ENCODE results near the gene TAGLN.

The TAGLN gene

DNA sequence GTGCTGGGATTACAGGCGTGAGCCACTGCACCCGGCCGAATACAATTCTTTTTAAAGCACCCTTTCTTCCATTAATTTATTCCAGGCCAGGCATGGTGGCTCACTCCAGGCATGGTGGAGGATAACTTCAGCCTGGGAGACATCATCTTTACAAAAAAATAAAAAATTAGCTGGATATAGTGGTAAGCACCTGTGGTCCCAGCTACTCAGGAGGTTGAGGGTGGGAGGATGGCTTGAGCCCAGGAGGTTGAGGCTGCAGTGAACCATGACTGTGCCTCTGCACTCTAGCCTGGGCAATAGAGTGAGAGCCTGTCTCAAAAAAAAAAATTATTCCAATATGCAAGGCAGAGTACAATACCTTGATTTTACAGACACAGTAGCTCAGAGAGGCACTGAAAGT is 11.4 kb downstream of the TAGLN start:
- DNase-seq (ENCODE audit: insufficient read length, low spot score) (no peak), FAIRE-seq (no peak)

GRCh38 chr11:117212697-117213355 is 13.7 kb downstream of the TAGLN start:
- FAIRE-seq (no peak), DNase-seq (ENCODE audit: insufficient read length, low spot score) (no peak)

DNA sequence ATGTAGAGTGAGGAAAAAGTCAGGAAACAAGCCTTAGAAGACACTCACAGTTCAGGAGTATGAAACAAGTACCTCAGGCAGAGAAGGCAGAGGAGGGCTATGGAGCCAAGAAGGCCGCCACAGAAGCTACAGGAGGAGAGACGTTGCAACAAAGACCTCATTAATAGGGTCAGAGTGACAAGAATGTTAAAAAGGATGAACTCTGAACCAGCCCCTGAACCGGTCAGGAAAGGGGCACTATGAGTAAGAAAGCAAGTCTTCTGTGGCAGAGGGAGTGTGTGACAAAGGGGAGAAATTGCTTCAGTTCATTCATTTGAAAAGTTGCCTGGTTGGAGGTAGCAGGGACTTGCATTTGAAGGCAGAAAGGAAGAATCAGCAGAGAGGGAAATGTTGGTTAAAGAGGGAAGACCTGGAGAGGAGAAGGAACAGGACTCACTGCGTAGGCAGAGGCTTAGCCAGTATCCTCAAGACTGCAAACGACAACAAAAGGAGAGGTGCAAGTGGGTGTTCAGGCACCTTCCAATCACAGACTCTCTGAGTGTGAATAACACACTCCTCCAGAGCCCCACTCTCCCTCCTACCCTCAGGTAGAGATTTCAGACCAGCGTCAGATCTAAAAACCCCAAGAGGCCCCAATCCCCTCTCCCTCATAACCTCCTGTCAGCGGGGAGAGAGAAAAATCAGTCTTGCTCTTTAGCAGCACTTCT is 15.4 kb downstream of the TAGLN start:
- no peak for DNase-seq (ENCODE audit: insufficient read length, low spot score)
- FAIRE-seq, result no peak

DNA sequence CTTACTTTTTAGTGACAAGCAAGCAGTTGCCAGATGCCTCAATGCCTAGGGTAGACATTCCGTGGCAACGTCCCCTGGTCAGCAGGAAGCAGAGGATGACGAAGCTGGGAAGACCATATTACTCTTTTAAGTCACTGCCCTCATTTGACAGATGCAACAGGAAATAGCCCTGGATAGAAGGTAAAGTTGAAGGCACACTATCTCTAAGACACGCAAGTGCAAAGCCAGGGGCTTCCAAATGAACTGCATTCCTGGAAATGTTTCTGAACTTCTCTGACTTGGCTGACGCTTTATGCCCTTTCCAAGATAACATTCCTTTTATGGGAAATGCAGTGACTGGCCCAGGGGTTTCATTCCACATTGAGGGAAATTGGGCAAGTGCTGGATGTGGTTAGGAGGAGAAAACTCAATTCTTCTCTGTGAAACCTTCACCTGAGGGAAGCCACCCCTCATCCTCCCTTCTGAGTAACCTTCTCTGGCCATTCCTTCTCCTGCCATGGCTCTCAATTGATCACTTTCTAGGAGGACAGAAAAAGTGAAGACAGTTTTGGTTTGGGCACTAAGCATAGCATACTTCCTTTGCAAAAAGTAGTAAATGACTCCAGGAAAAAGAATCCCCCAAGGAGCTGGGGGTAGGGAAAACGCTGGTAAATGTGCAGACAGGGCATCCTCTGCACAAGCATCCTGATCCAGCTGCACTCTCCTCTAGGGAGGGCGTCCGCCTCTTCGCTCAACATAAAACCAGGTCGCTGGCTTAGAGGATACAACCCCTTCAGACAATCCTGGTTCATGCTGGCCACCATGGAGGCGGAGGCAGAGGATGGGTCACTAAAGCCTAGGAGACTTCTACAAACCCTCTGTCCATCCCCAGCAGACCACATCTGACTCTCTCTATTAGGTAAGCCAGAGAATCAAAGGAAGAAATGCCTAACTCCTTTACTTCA is 18.2 kb downstream of the TAGLN start:
- FAIRE-seq, result no peak
- no peak for DNase-seq (ENCODE audit: insufficient read length, low spot score)

GRCh38 chr11:117218133-117218915 is 19.2 kb downstream of the TAGLN start:
- DNase-seq (ENCODE audit: insufficient read length, low spot score), result no peak
- no peak for FAIRE-seq

- DNase-seq (ENCODE audit: insufficient read length, low spot score), result no peak
- no peak for FAIRE-seq
Observed at GRCh38 chr11:117219001-117219400, 19.8 kb downstream of the TAGLN start.

DNA sequence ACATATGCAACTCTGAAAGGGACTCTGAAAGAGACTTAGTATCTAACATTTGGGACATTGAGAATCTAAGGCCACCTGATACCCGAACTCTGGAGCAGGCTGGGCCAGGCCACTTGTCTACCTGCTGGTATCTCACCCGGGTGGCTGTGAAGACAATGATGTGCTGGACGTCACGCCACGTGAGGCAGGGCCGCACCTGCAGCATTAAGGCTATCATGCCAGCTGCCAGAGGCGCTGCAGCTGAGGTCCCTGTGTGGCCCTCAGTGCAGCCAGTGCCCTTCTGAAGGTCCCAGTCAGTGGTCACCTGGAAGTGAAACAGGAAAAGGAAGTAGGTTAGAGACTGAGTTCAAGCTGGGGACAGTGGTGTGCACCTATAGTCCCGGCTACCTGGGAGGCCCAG is 20.3 kb downstream of the TAGLN start:
- DNase-seq (ENCODE audit: insufficient read length, low spot score) (no peak), FAIRE-seq (no peak)

DNA sequence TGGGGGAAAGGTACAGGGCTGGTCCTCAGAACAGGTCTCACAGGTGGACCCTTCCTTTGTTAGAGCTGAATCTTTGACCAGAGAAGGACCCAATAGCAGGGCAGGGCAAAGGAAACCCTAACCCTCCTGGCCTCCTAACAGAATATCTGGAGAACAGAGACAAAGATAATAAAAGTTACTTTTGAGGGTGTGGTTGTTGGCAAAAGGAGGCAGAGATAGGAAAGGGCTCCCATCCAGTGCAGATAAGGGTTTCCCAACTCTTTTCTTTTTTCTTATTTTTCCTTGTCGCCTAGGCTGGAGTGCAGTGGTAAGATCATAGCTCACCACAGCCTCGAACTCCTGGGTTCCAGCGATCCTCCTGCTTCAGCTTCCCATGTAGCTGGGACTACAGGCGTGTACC is 20.8 kb downstream of the TAGLN start:
- no peak for DNase-seq (ENCODE audit: insufficient read length, low spot score)
- no peak for FAIRE-seq

DNA sequence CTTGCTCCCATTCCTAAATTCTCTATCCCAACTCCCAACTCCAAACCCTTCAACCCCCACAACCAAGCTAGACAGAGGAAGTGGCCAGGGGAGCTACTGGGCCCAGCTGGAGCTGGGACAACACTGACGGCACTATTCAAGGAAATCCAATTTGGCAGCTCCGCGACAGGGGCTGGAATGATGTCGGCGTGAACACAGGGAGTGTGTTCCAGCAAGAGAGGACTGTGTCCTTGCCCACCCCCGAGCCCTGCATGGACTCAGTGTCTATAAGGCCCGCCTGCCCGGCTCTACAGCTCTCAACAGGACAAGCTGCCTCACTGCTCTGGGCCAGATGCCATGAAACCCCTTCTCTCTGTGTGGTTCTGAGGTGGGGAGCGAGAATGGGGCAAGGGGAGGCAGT is 21.4 kb downstream of the TAGLN start:
- no peak for DNase-seq (ENCODE audit: insufficient read length, low spot score)
- FAIRE-seq, result no peak

- DNase-seq (ENCODE audit: insufficient read length, low spot score) (no peak), FAIRE-seq (no peak)
Observed at GRCh38 chr11:117220999-117221774, 22.0 kb downstream of the TAGLN start.

DNA sequence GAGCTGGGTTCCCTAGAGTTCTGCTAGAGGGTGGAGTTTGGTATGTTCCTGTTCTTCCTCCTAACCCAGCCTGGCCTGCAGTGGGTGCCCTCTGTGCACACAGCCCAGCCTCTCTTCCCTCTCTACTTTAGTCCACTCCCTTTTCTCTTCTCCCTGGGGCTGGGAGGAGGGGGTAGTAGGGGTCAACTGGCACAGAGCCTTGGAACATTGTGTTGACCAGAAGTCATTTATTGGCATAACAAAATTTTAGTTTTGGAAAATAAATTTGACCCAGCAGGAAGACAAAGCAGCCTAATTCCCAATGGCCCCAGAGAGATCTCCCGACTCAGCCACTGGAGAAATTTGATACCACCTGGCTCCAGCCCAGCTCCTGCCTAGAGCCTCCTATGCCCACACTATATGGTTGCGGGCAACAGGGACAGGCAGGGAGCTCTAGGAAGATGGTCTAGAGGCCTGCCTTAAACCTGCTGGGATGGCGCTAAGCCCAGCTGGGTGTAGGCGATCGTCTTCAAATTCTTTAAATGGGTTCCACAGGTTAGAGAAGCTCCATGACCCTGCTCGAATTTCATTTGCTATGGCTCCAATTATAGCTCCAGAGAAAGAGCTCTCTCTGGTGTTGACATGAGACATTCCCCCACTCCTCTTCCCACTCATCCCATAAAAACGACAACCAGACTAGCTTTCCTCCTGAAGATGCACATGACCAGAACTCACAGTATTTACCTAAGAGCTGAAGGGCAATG is 22.8 kb downstream of the TAGLN start:
- DNase-seq (ENCODE audit: insufficient read length, low spot score), result no peak
- FAIRE-seq, result no peak

GRCh38 chr11:117222991-117223740 is 24.0 kb downstream of the TAGLN start:
- no peak for FAIRE-seq
- DNase-seq (ENCODE audit: insufficient read length, low spot score), result no peak

DNA sequence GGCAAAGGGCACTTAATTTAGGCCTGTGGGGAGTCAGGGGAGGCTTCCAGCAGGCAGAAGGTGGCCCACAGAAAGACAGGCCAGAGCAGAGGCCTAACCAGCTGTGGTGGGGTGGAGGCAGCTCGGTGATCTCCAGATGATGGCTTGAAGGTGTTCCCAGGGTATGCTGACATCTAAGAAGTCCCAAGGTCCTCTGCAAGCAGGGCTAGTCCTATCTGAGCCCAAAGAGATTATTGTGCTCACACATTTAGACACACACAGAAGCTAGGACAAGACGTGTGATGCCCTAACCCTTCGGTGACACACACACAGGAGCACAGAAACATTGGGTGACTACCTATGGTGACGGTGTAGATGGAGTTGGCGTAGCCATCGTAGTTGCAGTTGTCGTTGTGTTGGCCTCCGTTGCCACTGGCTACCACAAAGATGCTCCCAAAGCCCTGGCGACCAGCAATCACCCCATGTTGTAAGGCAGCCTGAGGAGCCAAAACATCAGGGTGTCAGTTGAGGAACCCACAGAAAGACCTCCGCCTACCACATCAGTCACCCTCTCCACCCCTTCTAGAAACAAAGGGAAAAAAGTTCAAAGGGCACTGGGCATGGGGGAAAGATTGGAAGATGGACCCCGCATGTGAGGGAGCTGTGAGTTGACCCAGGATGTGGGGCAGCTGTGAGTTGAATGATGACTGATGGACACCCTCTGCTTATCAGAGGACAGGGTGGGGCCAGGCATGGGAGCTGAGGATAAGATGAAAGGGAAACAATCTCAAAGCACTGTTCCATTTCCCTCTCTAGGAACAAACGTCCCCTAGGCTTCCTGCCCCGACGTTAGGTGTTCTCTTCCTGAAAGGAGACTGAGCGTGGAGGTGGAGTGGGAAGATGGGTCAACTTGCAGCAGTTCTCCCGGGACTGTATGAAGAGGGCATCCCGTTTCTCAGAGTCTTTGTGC is 24.8 kb downstream of the TAGLN start:
- FAIRE-seq, result no peak
- DNase-seq (ENCODE audit: insufficient read length, low spot score), result no peak

DNA sequence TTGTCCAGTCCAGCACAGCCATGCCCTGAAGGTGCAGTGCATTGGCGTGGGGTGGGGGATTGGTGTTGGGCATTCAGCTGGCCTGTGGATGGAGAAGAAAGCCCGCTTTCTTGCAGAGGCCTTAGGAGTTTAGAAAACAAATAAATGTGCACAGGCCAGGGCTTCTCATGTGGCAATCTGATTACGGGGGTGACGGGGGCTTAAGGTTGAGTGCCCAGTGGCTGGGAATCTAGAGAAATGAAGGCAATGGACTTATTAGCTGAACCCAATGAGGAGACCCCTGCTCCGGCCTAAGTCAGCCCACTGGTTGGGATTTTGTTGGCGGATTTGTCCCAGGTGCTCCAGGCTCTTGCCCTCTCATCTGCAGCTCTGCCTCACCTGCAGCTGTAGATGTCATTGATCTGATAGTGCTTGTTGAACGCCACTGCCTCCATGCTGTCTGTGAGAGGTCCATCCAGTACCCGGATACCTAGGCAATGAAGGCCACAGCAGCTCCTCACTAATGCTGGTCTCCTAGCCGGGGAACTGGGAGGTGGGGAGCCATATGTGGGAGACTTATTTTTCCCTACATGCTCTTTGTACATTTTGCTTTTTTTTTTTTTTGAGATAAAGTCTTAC is 26.5 kb downstream of the TAGLN start:
- FAIRE-seq (no peak), DNase-seq (ENCODE audit: insufficient read length, low spot score) (no peak)

GRCh38 chr11:117226388-117227385 is 27.5 kb downstream of the TAGLN start:
- peak; percentile 81 for DNase-seq (ENCODE audit: insufficient read length, low spot score)
- FAIRE-seq, result no peak

DNA sequence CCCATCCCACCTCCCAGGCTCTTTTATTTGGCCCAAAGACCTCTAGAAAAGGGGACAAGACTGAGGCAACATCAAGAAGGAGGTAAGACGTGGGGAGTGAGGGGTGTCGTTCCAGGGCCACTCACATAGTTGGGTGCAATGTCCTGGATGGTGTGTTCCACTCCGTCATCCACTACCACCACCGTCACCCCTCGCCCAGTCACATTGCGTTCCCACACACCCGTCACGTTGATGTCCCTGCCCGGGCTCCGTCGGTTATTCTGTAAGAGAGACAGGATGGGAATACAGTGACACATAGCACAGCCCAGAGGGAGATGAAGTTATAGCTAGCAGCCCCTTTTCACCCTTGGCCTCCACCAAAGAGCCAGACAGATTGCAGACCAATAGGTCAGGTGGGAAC is 28.9 kb downstream of the TAGLN start:
- FAIRE-seq, result no peak

More for the DNA sequence above, 28.9 kb downstream of the TAGLN start:
- no peak for DNase-seq (ENCODE audit: insufficient read length, low spot score)
